Measurements from ENCODE around the gene PCSK2.

Gene PCSK2

GRCh38 chr20:17457588-17458190 lies 230.8 kb downstream of the PCSK2 start:
- DNase-seq (no peak), ATAC-seq (replicated peaks) (no peak)
- Mint-ChIP-seq H3K9me3 (no peaks in the 10 kb centered on the region), H3K4me1 (ENCODE audit: low read depth in 2 of 2) (peaks cover 0 to 7% of the 10 kb centered on the region in 2 donors), H3K36me3 (ENCODE audit: insufficient read depth) (no peaks in the 10 kb centered on the region), H3K4me3 (no peak overlapping the region), H3K27me3 (peaks cover 50 to 52% of the 10 kb centered on the region in 2 donors), H3K27ac (no peak overlapping the region)

GRCh38 chr20:17460119-17460518 lies 233.3 kb downstream of the PCSK2 start:
- Mint-ChIP-seq H3K27ac (no peak overlapping the region), H3K4me1 (ENCODE audit: low read depth in 2 of 2) (peaks cover 0 to 7% of the 10 kb centered on the region in 2 donors), H3K36me3 (ENCODE audit: insufficient read depth) (no peaks in the 10 kb centered on the region), H3K9me3 (no peaks in the 10 kb centered on the region), H3K4me3 (no peak overlapping the region), H3K27me3 (peaks cover 29 to 39% of the 10 kb centered on the region in 2 donors)
- ATAC-seq (replicated peaks), result no peak
- DNase-seq, result no peak

- DNase-seq (no peak), ATAC-seq (replicated peaks) (no peak)
- Mint-ChIP-seq H3K36me3 (ENCODE audit: insufficient read depth) (no peaks in the 10 kb centered on the region), H3K4me3 (no peak overlapping the region), H3K4me1 (ENCODE audit: low read depth in 2 of 2) (peaks cover 0 to 7% of the 10 kb centered on the region in 2 donors), H3K27me3 (peaks cover 17 to 28% of the 10 kb centered on the region in 2 donors), H3K9me3 (no peaks in the 10 kb centered on the region), H3K27ac (peak overlapping the region in 1 of 2 donors; percentile 52)
Observed at GRCh38 chr20:17461941-17462340, 235.1 kb downstream of the PCSK2 start.

GRCh38 chr20:17463711-17464110 lies 236.9 kb downstream of the PCSK2 start:
- no peaks in the 10 kb centered on the region for H3K36me3 Mint-ChIP-seq (ENCODE audit: insufficient read depth)
- ATAC-seq (replicated peaks), result no peak
- H3K4me1 Mint-ChIP-seq (ENCODE audit: low read depth in 2 of 2), result peaks cover 0 to 7% of the 10 kb centered on the region in 2 donors
- DNase-seq, result no peak
- peaks cover 9 to 29% of the 10 kb centered on the region in 2 donors for H3K27me3 Mint-ChIP-seq
- no peaks in the 10 kb centered on the region for H3K9me3 Mint-ChIP-seq
- no peak overlapping the region for H3K4me3 Mint-ChIP-seq
- H3K27ac Mint-ChIP-seq, result no peak overlapping the region

GRCh38 chr20:17465236-17465635 lies 238.4 kb downstream of the PCSK2 start:
- no peak for ATAC-seq (replicated peaks)
- Mint-ChIP-seq H3K9me3 (no peaks in the 10 kb centered on the region), H3K4me1 (ENCODE audit: low read depth in 2 of 2) (peaks cover 0 to 3% of the 10 kb centered on the region in 2 donors), H3K27me3 (peaks cover 9 to 29% of the 10 kb centered on the region in 2 donors), H3K4me3 (no peak overlapping the region), H3K27ac (no peak overlapping the region), H3K36me3 (ENCODE audit: insufficient read depth) (no peaks in the 10 kb centered on the region)
- DNase-seq, result no peak

- no peak overlapping the region for H3K27ac Mint-ChIP-seq
- H3K27me3 Mint-ChIP-seq, result peaks cover 9 to 38% of the 10 kb centered on the region in 2 donors
- H3K4me3 Mint-ChIP-seq, result no peak overlapping the region
- H3K4me1 Mint-ChIP-seq (ENCODE audit: low read depth in 2 of 2), result no peaks in the 10 kb centered on the region
- no peaks in the 10 kb centered on the region for H3K9me3 Mint-ChIP-seq
- DNase-seq (no peak), ATAC-seq (replicated peaks) (no peak)
- no peaks in the 10 kb centered on the region for H3K36me3 Mint-ChIP-seq (ENCODE audit: insufficient read depth)
Observed at GRCh38 chr20:17466641-17467040, 239.8 kb downstream of the PCSK2 start.

- no peak overlapping the region for H3K27ac Mint-ChIP-seq
- no peak overlapping the region for H3K4me3 Mint-ChIP-seq
- no peaks in the 10 kb centered on the region for H3K9me3 Mint-ChIP-seq
- peaks cover 9 to 40% of the 10 kb centered on the region in 2 donors for H3K27me3 Mint-ChIP-seq
- ATAC-seq (replicated peaks), result no peak
- no peaks in the 10 kb centered on the region for H3K4me1 Mint-ChIP-seq (ENCODE audit: low read depth in 2 of 2)
- no peaks in the 10 kb centered on the region for H3K36me3 Mint-ChIP-seq (ENCODE audit: insufficient read depth)
- DNase-seq, result no peak
Observed at GRCh38 chr20:17467120-17467655, 240.3 kb downstream of the PCSK2 start.

GRCh38 chr20:17468073-17468840 lies 241.4 kb downstream of the PCSK2 start:
- DNase-seq (no peak), ATAC-seq (replicated peaks) (no peak)
- Mint-ChIP-seq H3K27ac (no peak overlapping the region), H3K4me1 (ENCODE audit: low read depth in 2 of 2) (no peaks in the 10 kb centered on the region), H3K27me3 (peaks cover 9 to 40% of the 10 kb centered on the region in 2 donors), H3K9me3 (no peaks in the 10 kb centered on the region), H3K4me3 (no peak overlapping the region), H3K36me3 (ENCODE audit: insufficient read depth) (no peaks in the 10 kb centered on the region)

- H3K27ac Mint-ChIP-seq, result no peak overlapping the region
- H3K9me3 Mint-ChIP-seq, result no peaks in the 10 kb centered on the region
- ATAC-seq (replicated peaks) (no peak), DNase-seq (no peak)
- H3K36me3 Mint-ChIP-seq (ENCODE audit: insufficient read depth), result no peaks in the 10 kb centered on the region
- peaks cover 9 to 38% of the 10 kb centered on the region in 2 donors for H3K27me3 Mint-ChIP-seq
- no peak overlapping the region for H3K4me3 Mint-ChIP-seq
- H3K4me1 Mint-ChIP-seq (ENCODE audit: low read depth in 2 of 2), result no peaks in the 10 kb centered on the region
Observed at GRCh38 chr20:17469246-17470030, 242.6 kb downstream of the PCSK2 start.

- H3K4me3 Mint-ChIP-seq, result no peak overlapping the region
- H3K9me3 Mint-ChIP-seq, result no peaks in the 10 kb centered on the region
- H3K36me3 Mint-ChIP-seq (ENCODE audit: insufficient read depth), result no peaks in the 10 kb centered on the region
- ATAC-seq (replicated peaks) (no peak), DNase-seq (no peak)
- peaks cover 9 to 40% of the 10 kb centered on the region in 2 donors for H3K27me3 Mint-ChIP-seq
- no peaks in the 10 kb centered on the region for H3K4me1 Mint-ChIP-seq (ENCODE audit: low read depth in 2 of 2)
- no peak overlapping the region for H3K27ac Mint-ChIP-seq
Observed at GRCh38 chr20:17470521-17470920, 243.7 kb downstream of the PCSK2 start.

- DNase-seq (no peak), ATAC-seq (replicated peaks) (no peak)
- Mint-ChIP-seq H3K4me1 (ENCODE audit: low read depth in 2 of 2) (no peaks in the 10 kb centered on the region), H3K27me3 (peaks cover 9 to 40% of the 10 kb centered on the region in 2 donors), H3K27ac (no peak overlapping the region), H3K4me3 (no peak overlapping the region), H3K9me3 (no peaks in the 10 kb centered on the region), H3K36me3 (ENCODE audit: insufficient read depth) (no peaks in the 10 kb centered on the region)
Observed at GRCh38 chr20:17470973-17471372, 244.1 kb downstream of the PCSK2 start.

- Mint-ChIP-seq H3K4me1 (ENCODE audit: low read depth in 2 of 2) (no peaks in the 10 kb centered on the region), H3K27ac (no peak overlapping the region), H3K9me3 (no peaks in the 10 kb centered on the region), H3K27me3 (peaks cover 6 to 36% of the 10 kb centered on the region in 2 donors), H3K36me3 (ENCODE audit: insufficient read depth) (no peaks in the 10 kb centered on the region), H3K4me3 (no peak overlapping the region)
- ATAC-seq (replicated peaks), result no peak
- no peak for DNase-seq
Observed at GRCh38 chr20:17471606-17472187, 244.9 kb downstream of the PCSK2 start.

GRCh38 chr20:17473659-17474058 lies 246.8 kb downstream of the PCSK2 start:
- no peaks in the 10 kb centered on the region for H3K4me1 Mint-ChIP-seq (ENCODE audit: low read depth in 2 of 2)
- no peak overlapping the region for H3K27ac Mint-ChIP-seq
- ATAC-seq (replicated peaks) (no peak), DNase-seq (no peak)
- no peak overlapping the region for H3K4me3 Mint-ChIP-seq
- H3K27me3 Mint-ChIP-seq, result peaks cover 0 to 20% of the 10 kb centered on the region in 2 donors
- no peaks in the 10 kb centered on the region for H3K9me3 Mint-ChIP-seq
- H3K36me3 Mint-ChIP-seq (ENCODE audit: insufficient read depth), result no peaks in the 10 kb centered on the region

Measured in effector memory CD8-positive, alpha-beta T cell (primary cell).